ENCODE results near the gene AK5.

The AK5 gene, protein sequence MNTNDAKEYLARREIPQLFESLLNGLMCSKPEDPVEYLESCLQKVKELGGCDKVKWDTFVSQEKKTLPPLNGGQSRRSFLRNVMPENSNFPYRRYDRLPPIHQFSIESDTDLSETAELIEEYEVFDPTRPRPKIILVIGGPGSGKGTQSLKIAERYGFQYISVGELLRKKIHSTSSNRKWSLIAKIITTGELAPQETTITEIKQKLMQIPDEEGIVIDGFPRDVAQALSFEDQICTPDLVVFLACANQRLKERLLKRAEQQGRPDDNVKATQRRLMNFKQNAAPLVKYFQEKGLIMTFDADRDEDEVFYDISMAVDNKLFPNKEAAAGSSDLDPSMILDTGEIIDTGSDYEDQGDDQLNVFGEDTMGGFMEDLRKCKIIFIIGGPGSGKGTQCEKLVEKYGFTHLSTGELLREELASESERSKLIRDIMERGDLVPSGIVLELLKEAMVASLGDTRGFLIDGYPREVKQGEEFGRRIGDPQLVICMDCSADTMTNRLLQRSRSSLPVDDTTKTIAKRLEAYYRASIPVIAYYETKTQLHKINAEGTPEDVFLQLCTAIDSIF

DNA sequence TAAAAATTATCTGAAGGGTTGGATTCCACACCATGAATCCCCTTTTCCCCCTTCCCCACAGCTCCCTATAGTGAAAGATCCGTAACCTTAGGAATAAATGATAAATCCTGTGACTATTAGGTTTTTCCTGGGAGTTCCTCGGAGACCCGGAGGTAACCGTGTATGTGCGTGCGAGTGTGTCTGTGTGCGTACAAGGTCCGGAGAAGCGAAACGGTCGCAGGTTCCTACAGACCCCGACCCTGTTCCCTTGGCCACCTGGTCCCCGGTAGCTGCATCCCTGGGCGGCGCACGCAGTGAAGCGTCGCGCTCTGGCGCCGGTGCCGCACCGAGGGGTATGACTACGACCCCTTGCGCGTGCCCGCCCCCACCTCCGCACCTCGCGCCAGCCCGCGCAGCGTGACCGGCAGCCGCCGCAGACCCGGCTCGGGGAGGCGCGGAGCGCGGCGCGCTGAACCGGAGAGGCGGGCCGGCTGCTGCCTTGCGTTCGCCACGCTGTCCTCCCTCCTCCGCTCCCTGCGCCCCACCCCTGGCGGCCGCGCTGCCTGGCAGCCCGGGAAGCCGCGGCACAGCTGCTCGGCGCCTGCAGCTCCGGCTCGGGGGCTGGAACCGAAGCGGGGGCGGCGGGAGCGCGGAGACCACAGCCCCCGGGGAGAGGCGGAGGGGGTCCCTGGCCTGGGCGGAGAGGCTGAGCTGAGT is at the start of gene AK5:
TSS of gene AK5 (plus strand) at position 529 of the 696 bp plus-strand sequence. CDS start 295 bp downstream, outside the sequence.
- DNase-seq: peak; percentile 23

DNA sequence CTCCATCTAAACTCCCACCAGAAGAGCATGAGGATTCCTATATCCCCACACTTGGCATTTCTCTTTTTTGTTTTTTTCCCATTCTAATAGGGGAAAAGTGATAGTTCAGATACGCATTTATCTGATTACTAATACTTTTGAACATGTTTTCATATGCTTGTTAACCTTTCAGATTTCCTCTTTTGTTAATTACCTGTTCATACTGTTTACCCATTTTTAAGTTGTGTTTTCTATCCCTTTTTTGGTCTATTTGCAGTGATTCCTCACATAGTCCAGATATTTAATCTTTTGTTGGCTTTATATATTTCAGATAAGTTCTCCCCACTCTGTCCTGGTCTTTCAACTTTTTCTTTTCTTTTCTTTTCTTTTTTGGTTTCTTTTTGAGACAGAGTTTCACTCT is 49.0 kb upstream of the AK5 start:
- DNase-seq: no peak

DNA sequence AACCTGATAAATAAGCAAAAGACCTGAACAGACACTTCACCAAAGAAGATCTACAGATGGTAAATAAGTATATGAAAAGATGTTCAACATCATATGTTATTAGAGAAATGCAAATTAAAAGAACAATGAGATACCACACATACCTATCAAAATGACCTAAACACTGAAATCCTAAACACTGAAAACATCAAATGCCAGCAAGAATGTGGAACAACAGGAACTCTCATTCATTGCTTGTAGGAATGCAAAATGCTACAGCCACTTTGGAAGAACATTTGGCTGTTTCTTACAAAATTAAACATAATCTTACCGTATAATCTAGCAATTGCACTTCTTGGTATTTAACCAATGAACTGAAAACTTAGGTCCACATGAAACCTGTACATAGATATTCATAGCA is 47.7 kb upstream of the AK5 start:
- DNase-seq: no peak

DNA sequence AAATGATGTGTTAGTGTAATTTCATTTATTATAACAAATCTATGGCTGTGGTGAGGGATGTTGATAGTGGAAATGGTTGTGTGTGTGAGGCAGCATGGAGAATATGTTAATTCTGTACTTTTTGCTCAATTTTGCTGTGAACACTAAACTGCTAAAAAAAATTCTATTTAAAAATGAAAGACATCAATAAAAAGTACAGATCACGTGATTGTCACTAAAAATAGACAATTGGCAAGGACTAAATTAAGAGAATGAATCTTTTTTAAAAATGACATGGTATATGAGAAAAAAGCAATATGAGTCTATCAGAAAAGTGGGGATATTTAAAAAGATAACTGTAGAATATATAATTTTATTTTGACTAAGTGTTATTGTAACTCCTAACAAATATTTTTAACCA is 46.9 kb upstream of the AK5 start:
- no peak for DNase-seq

DNA sequence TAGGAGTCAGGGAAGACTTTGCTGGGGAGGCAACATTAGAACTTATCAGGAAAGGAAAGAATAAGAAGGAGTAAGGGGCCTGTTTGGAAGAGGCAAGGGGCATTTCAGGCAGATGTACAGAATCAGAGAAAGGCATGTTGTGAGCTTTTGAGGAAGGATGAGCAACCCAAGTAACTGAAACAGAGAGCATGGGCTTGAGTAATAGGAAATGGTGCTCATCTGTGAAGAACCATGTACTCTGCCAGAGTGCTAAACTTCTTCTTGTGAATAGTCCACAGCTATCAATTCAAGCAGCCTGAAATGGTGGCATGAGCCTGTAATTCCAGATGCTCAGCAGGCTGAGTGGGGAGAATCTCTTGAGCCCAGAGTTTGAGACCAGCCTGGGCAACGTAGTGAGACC is 43.4 kb upstream of the AK5 start:
- DNase-seq: no peak

DNA sequence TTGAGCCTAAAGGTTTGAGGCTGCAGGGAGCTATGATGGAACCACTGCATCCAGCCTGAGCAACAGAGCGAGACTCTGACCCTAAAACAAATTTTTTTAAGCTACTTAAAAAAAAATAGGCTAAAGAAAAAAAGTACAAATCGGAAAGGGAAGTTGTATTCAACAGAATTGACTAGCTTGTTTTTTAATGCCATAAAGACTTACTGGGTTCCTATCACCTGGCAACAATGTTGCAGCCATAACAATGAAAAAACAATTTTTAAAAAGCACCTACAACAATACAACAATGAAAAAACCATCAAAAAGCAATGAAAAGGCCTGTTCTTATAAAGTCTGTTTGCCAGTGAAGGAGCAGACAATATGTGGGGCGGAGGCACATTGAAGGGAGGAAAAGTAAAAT is 42.5 kb upstream of the AK5 start:
- no peak for DNase-seq

DNA sequence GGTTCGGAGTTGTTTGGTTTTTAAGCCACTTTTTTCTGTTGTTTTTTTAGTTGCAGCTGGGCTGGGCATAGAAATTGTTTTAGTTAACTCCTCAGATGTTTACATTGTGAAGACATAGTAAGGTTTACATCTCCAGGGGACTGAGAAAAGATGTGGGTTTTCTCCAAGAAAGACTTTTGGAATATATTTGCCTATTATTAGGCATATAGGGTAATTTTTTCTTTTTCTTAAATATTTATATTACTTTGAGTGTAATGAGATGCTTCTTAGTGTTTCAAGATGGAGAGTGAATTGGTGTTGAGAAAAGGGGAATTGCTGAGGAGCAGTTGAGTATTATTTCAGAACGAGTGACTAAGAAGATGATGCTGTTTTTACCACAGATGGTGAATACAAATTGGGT is 36.0 kb upstream of the AK5 start:
- DNase-seq: no peak

DNA sequence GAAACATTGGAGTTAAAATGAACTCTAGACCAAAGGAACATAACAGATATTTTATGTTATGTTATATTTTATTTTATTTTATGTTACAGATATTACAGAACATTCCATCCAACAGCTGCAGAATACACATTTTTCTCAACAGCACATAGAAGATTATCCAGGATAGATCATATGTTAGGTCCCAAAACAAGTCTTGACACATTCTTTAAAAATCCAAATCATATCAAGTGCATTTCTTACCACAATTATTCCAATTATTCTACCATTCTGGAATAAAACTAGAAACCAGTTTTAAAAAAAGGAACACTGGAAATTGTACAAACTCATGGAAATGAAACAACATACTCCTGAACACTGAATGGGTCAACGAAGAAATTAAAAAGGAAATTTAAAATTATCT is 31.7 kb upstream of the AK5 start:
- no peak for DNase-seq

DNA sequence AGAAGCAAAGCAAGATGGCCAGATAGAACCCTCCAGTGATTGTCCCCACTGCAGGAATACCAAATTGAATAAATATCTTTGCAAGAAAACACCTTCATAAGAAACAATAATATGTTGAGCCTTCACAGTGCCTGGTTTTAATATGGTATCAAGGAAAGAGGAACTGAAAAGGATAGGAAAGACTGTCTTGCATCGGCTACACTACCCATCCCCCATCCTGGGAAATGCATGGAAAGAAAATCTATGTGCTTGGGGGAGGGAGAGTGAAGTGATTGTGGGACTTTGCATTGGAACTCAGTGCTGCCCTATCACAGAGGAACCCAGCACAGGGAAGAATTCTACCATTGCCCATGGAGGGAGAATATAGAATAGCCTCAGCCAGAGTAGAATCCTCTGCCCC is 28.6 kb upstream of the AK5 start:
- DNase-seq: no peak

DNA sequence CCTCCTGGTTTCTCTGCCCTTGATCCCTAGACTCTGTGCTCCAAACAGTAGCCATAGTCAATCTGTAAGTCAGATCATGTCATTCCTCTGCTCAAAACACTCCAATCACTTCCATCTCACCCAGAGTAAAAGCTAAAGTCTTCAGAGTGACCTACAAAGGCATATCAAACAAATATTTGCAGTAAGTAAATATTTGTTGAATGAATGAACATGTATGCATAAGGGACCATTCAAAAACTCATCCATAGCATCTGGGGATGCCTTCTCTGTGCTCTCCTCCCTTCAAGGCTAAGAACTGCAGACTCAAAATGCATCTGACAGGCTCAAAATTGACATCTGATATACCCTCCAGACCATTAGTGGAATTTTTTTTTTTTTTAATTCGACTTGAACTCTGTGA is 18.1 kb upstream of the AK5 start:
- DNase-seq: no peak

DNA sequence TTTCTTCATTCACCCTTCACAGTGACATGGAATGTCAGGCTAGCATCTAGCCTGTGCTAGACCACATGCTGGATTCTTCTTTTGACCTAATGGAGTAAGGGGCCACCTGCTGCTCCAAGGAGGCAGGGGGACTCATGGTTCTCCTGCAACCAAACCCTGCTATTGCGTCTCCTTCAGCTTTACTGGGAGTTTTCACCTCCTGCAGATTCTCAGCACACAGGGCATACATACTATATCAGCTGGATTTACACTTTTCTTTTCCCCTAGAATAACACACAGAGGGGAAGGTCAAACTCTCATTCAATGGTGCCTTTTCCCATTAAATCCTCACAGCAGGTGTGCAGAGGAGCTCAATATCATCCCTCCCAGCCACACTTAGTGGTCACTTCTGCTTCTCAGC is 16.6 kb upstream of the AK5 start:
- DNase-seq: no peak

DNA sequence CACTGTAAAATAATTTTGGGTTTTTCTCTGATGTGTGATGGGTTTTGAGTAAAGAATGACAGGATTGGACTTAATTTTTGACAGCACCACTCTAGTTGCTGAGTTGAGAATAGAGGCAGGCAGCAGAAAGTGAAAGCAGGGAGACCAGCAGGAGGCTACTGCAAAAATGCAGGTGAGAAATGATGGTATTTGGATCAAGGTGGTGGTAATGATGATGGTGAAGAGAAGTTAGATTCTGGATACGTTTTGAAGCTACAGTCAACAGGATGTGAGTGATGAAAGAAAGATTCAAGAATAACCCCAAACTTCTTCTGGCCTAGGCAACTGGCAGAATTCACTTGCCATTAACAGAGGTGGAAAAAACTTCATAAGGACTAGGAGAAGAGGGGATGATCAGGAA is 14.8 kb upstream of the AK5 start:
- DNase-seq: no peak

DNA sequence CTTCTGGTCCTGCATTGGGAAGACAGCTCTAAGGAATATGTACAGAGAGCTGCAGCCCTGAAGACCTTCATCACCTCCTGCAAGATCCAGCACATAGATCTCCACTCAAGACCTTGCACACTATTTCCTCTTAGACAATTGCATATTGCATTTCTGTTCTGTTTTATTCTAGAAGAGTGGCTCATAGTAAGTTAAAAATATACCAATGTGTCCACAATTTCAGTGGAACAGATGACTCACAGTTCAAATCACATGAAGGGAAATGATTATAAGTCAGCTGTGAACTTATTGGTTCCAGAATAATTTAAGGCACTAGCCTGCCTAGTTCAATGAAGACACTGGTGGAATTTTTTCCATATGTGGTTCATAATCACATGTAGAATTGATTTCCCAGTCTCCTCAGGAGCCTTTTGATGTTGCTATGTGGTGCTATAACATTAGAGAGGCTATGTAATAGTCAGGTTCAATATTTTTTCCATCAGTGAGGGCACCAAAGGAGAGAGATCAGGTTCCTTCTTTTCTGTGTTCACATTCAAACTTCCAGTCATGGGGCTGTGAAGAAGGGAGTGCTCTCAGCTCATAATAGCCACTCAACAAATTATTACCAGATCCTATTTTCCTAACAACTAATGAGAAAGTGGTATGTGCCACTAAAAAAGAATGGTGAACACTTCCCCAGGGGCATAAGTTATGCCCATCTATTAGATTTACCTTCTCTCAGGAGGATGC is 9.8 kb upstream of the AK5 start:
- DNase-seq: no peak

DNA sequence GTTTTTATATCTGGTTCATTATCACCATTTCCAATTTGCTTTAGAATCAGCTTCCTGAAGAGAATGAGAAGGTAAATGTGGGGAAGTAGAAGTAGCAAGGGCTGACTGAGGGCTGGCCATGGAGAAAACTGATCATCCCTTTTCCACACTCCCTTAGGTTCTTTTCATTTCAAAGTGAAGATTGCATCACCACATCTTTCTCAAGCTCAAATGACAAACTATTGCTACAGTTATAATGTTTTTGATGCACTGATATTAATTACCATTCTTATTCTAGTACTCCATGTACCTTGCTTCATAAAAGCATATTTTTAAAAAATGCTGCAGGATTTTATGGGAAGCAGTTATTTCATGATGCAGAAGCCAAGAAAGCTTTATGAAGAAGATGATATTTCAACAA is 7.9 kb upstream of the AK5 start:
- DNase-seq: no peak

DNA sequence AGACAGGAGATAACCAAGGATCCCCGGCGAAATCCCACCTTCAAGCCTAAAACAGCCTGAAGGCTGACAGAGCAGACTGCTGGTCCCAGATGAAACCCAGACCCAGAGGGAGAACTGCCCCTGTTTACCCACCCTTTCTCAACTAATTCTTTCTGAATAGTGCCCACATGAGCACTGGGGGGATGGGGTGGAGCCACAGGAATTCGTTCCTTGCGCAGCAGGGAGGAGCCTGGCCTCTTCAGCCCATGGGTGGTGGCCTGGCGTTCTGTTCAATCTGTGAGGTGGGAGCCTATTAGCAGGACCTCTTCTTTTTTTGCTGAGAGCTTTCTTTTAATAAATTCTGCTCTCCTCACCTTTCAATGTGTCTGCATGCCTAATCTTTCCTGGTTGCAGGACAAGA is 6.6 kb upstream of the AK5 start:
- DNase-seq: no peak

DNA sequence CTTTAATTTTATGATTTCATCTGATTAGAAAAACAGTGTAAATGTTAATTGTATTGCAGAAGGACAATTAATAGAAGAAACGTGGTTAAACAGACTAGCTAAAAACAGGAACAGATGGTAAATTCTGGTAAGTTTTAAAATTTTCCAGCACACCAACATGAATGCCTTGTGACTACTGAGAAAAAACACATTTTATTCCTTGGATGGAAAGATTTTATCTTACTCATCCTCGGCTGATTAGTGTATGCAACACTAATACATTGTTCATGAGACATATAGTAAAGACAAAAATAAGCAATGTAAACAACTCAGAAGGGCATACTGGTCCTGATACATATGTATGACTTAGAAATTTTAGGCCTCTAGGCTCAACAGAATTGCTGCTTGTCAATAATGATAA is 4.9 kb upstream of the AK5 start:
- DNase-seq: no peak

DNA sequence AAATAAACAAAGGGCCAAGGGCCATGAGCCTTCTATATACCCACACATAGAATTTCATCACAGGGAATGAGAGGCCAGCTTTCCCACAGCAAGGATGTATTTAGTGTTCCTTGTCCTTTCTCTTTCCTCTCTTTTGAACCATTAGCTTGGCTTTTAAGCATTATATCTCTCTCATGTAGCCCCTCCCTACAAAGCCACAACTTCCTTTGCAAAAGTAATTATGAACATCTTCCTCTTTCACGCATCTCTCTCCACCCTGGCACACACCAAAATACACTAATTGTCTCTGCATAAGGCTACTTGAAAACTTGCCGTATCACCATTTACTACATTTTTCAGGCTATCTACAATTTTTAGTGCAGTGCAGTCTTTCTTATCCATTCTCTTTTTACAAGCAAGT is 1.9 kb upstream of the AK5 start:
- DNase-seq: no peak

DNA sequence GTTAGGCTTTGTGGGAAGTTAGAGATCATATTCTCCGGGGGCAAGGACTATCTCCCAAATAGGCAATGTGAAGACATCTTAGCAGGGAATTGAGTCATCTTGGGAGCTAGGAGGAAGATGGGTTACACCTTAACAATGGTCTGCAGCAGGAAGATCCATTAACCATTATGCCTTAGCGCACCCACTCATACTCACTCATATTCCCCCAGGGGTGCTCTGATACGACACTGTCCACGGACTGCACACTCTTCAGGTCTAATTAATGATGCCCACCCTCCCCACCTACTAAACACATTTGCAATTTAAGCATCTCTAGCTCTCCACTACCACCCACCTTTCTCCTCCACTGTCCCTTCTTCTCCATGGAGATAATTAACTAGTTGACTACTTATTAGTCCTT is 857 bp upstream of the AK5 start:
- DNase-seq: no peak

DNA sequence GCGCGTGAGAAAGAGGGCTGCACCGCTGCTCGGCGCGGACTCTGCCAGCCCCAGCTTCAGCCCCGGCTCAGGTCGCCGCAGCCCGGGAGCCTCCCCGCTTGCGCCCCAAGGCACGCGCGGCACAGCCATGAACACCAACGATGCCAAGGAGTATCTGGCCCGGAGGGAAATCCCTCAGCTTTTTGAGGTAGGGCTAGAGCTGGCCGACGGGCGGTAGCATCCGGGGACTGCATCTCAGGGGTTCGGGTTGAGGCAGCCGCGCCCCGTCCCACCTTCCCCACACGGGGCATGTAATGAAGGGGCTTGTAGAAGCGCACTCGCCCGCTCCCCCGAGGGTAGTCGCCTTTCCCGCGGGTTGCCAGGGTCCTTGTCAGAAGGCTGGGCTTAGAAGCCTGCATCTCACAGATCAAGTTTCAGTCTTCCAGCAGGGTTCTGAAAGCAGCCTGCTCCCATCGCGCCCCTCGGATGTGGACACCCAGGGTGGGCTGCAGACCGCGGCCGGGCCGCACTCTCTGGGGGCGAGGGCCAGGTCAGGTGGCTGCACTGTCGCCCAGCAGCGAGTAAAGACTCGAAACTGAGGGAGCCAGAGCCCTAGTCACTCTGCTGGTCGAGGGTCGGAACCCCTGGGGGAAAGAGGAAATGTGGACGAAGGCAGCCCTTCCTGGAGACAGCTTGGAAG is 507 bp downstream of the AK5 start:
- DNase-seq: peak; percentile 21

DNA sequence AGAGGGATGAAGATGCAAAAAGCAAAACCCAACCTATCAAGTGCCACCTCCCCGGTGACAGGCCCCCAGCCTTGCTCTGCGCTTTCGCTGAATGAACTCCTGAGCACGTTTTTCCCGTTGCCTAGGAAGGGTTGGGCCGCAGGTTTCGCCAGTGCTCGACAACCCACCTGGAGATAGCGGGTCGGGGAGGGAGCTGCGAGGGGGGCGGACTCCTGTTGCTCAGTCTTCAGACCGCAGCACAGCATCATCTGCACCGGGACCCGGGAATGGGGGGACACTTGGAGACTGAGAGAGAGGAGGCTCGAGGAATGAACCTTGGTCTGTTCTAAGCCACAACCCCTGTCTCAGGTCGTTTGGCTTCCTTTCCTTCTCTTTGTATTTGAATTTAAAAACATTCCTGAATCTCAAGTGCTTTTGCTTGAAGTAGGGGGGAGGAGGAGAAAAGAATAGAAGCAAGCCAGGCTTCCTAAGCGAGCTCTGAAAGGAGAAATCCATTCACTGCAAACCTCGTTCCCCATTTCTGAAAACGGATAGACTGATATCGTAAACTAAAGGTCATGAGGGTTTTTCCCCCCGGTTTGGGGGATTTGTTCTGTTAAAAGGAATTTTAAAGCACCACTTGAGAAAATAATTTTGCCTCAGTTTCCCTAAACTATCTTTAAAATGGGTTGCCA is 1.2 kb downstream of the AK5 start:
- no peak for DNase-seq

DNA sequence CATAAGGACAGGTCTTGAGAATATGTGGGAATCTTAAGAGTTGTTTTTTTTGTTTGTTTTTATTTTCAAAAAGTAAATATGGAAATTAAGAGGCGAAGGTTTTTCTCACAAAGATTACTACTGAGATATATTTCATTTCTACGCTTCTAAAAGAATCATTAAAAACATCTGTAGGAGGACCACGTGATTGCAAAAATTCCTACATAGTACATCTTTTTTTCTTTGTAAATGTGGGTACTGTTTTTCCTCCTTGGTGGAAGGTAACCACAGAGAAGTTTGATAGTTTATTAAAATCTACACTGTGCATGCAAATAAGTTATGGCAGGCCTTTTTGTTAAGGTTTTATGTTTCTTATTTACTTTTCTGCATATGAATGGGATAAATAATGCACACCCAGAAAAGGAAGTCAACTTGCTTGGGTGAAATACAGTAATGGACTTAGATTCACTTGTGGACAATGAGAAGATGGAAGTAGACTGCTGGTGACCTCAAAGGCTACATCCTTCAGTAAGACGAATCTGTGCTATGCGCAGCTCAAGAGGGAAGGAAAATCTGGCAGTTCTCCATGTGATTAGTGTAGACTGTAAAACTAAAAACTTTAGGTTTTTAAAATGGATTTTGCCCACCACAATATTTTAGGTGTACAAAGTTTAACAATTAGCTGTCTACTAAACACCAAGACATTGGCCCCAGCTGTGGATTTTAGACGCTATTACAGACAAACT is 2.0 kb downstream of the AK5 start:
- DNase-seq: no peak

DNA sequence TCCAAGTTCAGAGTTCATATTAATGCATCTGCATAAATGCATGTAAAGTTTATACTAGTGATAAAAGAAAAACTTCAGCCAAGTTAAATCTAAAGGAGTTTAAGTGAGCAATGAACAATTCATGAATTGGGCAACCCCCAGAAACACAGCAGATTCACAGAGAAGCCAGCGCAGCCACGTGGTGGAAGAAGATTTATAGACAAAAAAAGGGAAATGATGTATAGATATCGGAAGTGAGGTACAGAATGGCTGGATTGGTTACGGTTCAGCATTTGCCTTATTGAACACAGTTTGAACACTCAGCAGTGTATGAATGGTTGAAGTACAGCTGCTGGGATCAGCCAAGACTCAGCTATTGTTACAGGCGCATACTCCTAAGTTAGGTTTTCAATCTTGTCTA is 5.7 kb downstream of the AK5 start:
- DNase-seq: no peak

Data from activated effector memory CD4-positive, alpha-beta T cell treated with Interleukin-2 at 50 U/mL for 16 hours (primary cell).